Trophoblast cell (in vitro differentiated cells and primary cell): ENCODE data around the gene UBXN1.

ENCODE experiments used
- DNase-seq, 2 donors: peaks; one replicate each; pipeline ENCODE4 v3.0.0-alpha.2; 2016
- H2AFZ ChIP-seq: 2 replicates; pipeline ENCODE4 v1.6.1; 2013; ENCODE audit warnings: low read length, moderate library complexity, mild to moderate bottlenecking; ENCODE audit not compliant: insufficient read depth, poor library complexity
- H2AK5ac ChIP-seq: 2 replicates; pipeline ENCODE4 v1.6.1; 2013; ENCODE audit warnings: mild to moderate bottlenecking, low read length
- H2BK120ac ChIP-seq: 2 replicates; pipeline ENCODE4 v1.6.1; 2013; ENCODE audit warnings: low read length, mild to moderate bottlenecking, moderate library complexity; ENCODE audit not compliant: insufficient read depth, poor library complexity
- H2BK12ac ChIP-seq: 2 replicates; pipeline ENCODE4 v1.6.1; 2013; ENCODE audit warnings: mild to moderate bottlenecking, low read length, moderate library complexity
- H2BK5ac ChIP-seq: 2 replicates; pipeline ENCODE4 v1.6.1; 2013; ENCODE audit warnings: low read length, low read depth, moderate library complexity, mild to moderate bottlenecking; ENCODE audit not compliant: poor library complexity
- H3K14ac ChIP-seq: 2 replicates; pipeline ENCODE4 v1.6.1; 2013; ENCODE audit warnings: mild to moderate bottlenecking, low read length
- H3K18ac ChIP-seq: 2 replicates; pipeline ENCODE4 v1.6.1; 2013; ENCODE audit warnings: mild to moderate bottlenecking, low read length
- H3K23ac ChIP-seq: 2 replicates; pipeline ENCODE4 v1.6.1; 2013; ENCODE audit warnings: low read length
- H3K27ac ChIP-seq: 2 replicates; pipeline ENCODE4 v1.5.1; 2013; ENCODE audit warnings: low read depth, mild to moderate bottlenecking, inconsistent platforms, low read length, moderate library complexity
- H3K27me3 ChIP-seq: 2 replicates; pipeline ENCODE4 v1.6.1; 2013; ENCODE audit warnings: inconsistent platforms, mild to moderate bottlenecking, low read length, moderate library complexity; ENCODE audit not compliant: insufficient read depth
- H3K36me3 ChIP-seq, 2 experiments: 1 replicate in 1 of 2; 2 replicates in 1 of 2; pipeline ENCODE4 v1.6.1; 2013; ENCODE audit warnings: low read length in 2 of 2, mild to moderate bottlenecking in 2 of 2, moderate library complexity in 1 of 2; ENCODE audit not compliant: insufficient read depth in 2 of 2, control insufficient read depth in 1 of 2
- H3K4ac ChIP-seq: 2 replicates; pipeline ENCODE4 v1.6.1; 2013; ENCODE audit warnings: low read depth, mild to moderate bottlenecking, low read length, moderate library complexity
- H3K4me1 ChIP-seq, 2 experiments: 1 replicate in 1 of 2; 2 replicates in 1 of 2; pipeline ENCODE4 v1.6.1; 2013; ENCODE audit warnings: low read length in 2 of 2, mild to moderate bottlenecking in 2 of 2, moderate library complexity in 1 of 2; ENCODE audit not compliant: insufficient read depth in 2 of 2, control insufficient read depth in 1 of 2
- H3K4me2 ChIP-seq: 2 replicates; pipeline ENCODE4 v1.6.1; 2013; ENCODE audit warnings: inconsistent platforms, mild to moderate bottlenecking, low read length, moderate library complexity
- H3K4me3 ChIP-seq: 2 replicates; pipeline ENCODE4 v1.5.1; 2013; ENCODE audit warnings: mild to moderate bottlenecking, low read depth, low read length, inconsistent platforms
- H3K79me1 ChIP-seq: one replicate; pipeline ENCODE4 v1.6.1; 2013; ENCODE audit warnings: low read length
- H3K79me2 ChIP-seq: 2 replicates; pipeline ENCODE4 v1.6.1; 2013; ENCODE audit warnings: low read length, mild to moderate bottlenecking; ENCODE audit not compliant: control insufficient read depth, insufficient read depth, poor library complexity
- H3K9ac ChIP-seq: 2 replicates; pipeline ENCODE4 v1.6.1; 2013; ENCODE audit warnings: mild to moderate bottlenecking, low read length
- H3K9me3 ChIP-seq: 2 replicates; pipeline ENCODE4 v1.6.1; 2013; ENCODE audit warnings: low read depth, mild to moderate bottlenecking, control low read depth, inconsistent platforms, low read length; ENCODE audit not compliant: insufficient read depth
- H4K12ac ChIP-seq: 2 replicates; pipeline ENCODE4 v1.6.1; 2013; ENCODE audit warnings: low read depth, mild to moderate bottlenecking, low read length, moderate library complexity
- H4K8ac ChIP-seq: 2 replicates; pipeline ENCODE4 v1.6.1; 2013; ENCODE audit warnings: low read depth, mild to moderate bottlenecking, low read length, moderate library complexity
- H4K91ac ChIP-seq: one replicate; pipeline ENCODE4 v1.6.1; 2013; ENCODE audit warnings: low read depth, mild to moderate bottlenecking, low read length, moderate library complexity
- WGBS: extraction: QIAGEN DNeasy Blood & Tissue Kit; methylation state at CpG from one replicate; pipeline ENCODE4 v1.1.7; 2013; ENCODE audit warnings: missing lambda C conversion rate; ENCODE audit not compliant: insufficient read length, insufficient coverage; ENCODE audit errors: extremely low coverage; 5-methylcytosine and 5-hydroxymethylcytosine counted together

UBXN1 gene

DNA sequence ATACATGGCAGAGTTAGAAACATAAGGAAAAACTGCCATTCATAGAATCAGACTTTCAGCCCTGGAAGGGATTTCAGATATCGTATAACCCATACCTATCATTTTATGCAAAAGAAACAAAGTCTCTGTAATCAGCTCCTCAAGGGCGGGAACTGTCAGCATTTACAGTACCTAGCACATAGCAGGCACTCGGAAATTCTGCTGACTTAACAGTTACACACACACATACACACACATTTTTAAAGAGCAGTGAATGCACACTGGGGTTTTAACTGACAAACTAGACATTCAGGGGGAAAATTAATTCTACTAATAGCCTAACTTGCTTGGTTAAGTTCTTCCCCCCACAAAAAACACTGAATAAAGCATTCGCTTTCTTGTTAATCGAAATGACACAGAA is 37.3 kb upstream of the UBXN1 start:
- Histone ChIP-seq H4K12ac (no peak overlapping the region), H3K23ac (no peak overlapping the region), H3K79me2 (no peaks in the 10 kb centered on the region), H3K4me2 (no peak overlapping the region), H2AFZ (no peak overlapping the region), H3K9me3 (peaks cover 1% of the 10 kb centered on the region), H3K9ac (no peak overlapping the region), H2BK5ac (no peak overlapping the region), H3K14ac (no peak overlapping the region), H3K4me1 (no peaks in the 10 kb centered on the region), H4K8ac (no peak overlapping the region), H3K27me3 (no peaks in the 10 kb centered on the region), H4K91ac (no peak overlapping the region), H2AK5ac (no peak overlapping the region), H3K36me3 (peaks cover 46 to 72% of the 10 kb centered on the region in 2 experiments), H2BK12ac (no peak overlapping the region), H3K18ac (no peak overlapping the region), H3K4me3 (no peak overlapping the region), H3K27ac (no peak overlapping the region), H3K79me1 (no peaks in the 10 kb centered on the region), H3K4ac (no peak overlapping the region), H2BK120ac (no peak overlapping the region)
- DNase-seq = no peak
- WGBS = no CpG with 5 or more reads among the region's 5 CpGs

DNA sequence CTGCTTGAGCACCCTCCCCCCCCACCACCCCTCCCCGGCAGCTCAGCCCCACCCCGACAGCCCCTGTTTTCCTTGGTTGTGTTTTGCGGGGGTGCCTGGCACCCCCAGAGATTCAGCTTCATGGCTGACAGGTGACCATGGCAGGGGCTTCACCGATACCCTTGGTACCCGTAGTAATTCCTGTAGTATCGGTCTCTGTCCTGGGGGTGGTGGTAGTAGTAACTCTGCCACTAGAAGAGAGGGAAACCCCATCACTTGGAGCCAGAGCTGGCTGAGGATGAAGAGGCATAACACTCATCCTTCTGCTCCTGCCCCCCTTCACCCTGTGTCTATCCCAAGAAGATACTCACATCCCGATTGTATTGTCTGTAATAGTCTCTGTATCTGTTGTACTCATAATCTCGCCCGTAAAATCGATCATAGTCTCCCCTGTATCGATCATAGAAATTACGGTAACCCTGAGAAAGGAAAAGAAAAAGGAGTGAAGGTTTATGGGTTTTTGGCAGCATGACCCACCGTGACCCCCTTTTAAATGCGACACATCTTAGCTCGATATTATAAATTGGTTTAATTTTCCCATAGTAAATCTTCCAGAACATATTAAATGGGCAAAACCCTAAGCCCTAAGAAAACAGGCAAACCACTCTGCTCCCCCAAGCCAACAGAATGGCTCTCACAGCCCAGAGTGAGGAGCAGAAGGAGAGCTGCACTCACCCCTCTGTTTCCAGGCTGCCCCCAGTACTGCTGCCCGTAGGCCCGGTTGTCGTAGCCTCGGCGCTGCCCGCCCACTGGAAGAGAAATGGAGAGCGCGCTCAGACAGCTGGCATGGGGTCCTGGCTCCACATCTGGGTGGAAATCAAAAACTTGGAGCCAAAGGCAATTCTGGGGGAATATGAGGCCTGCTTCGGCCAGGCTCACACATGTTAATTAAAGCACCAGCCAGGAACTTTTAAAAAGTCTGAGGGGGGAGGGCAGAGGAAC is 36.6 kb upstream of the UBXN1 start:
- Histone ChIP-seq H3K9ac (no peak overlapping the region), H3K23ac (no peak overlapping the region), H2BK120ac (no peak overlapping the region), H3K36me3 (peaks cover 41 to 71% of the 10 kb centered on the region in 2 experiments), H2BK5ac (no peak overlapping the region), H2AK5ac (no peak overlapping the region), H4K91ac (no peak overlapping the region), H3K4ac (no peak overlapping the region), H3K18ac (no peak overlapping the region), H3K9me3 (peaks cover 1% of the 10 kb centered on the region), H4K8ac (no peak overlapping the region), H3K4me1 (no peaks in the 10 kb centered on the region), H3K14ac (no peak overlapping the region), H3K27ac (no peak overlapping the region), H3K79me2 (no peaks in the 10 kb centered on the region), H2BK12ac (no peak overlapping the region), H3K4me2 (no peak overlapping the region), H3K79me1 (no peaks in the 10 kb centered on the region), H2AFZ (no peak overlapping the region), H3K4me3 (no peak overlapping the region), H3K27me3 (no peaks in the 10 kb centered on the region), H4K12ac (no peak overlapping the region)
- DNase-seq = no peak
- WGBS = no CpG with 5 or more reads among the region's 24 CpGs

DNA sequence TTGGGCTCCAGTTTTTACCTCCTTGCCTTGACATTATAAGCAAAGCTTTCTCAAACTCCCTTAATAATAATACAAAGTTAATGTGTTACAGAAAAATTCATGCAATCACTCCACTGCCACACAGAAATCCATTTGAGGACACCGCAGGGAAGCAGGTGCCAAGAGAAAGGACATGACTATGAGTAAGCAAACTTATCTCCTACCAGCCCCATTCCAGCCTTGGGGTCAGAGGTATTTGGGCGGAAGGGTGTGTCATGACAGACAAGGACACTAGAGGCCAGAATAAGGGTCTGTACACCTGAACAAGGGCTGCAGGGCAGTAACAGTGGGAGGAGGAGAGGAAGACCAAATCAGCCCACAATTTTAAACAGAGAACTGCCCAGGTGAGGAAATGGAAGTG is 34.5 kb upstream of the UBXN1 start:
- Histone ChIP-seq H3K14ac (no peak overlapping the region), H3K18ac (no peak overlapping the region), H3K4me1 (peaks cover 7 to 11% of the 10 kb centered on the region in 2 experiments), H3K79me1 (peaks cover 15% of the 10 kb centered on the region), H2BK5ac (no peak overlapping the region), H2BK12ac (no peak overlapping the region), H3K4ac (no peak overlapping the region), H4K8ac (no peak overlapping the region), H4K91ac (no peak overlapping the region), H3K9ac (no peak overlapping the region), H3K27ac (no peak overlapping the region), H3K27me3 (no peaks in the 10 kb centered on the region), H3K9me3 (peaks cover 1% of the 10 kb centered on the region), H2AFZ (no peak overlapping the region), H3K4me2 (no peak overlapping the region), H2AK5ac (no peak overlapping the region), H2BK120ac (no peak overlapping the region), H4K12ac (no peak overlapping the region), H3K36me3 (peaks cover 26 to 54% of the 10 kb centered on the region in 2 experiments), H3K4me3 (no peak overlapping the region), H3K79me2 (peaks cover 8% of the 10 kb centered on the region), H3K23ac (no peak overlapping the region)
- peak; percentile 78 to 86 for DNase-seq
- no CpG with 5 or more reads among the region's 2 CpGs for WGBS

GRCh38 chr11:62712861-62713260 is 34.0 kb upstream of the UBXN1 start:
- Histone ChIP-seq H3K4me1 (peaks cover 11 to 15% of the 10 kb centered on the region in 2 experiments), H2BK5ac (no peak overlapping the region), H3K4me3 (no peak overlapping the region), H4K8ac (no peak overlapping the region), H3K79me1 (peaks cover 15% of the 10 kb centered on the region), H3K18ac (no peak overlapping the region), H3K27me3 (no peaks in the 10 kb centered on the region), H2BK120ac (no peak overlapping the region), H2AK5ac (no peak overlapping the region), H3K4me2 (no peak overlapping the region), H3K14ac (no peak overlapping the region), H4K91ac (no peak overlapping the region), H2AFZ (no peak overlapping the region), H3K36me3 (peaks cover 24 to 50% of the 10 kb centered on the region in 2 experiments), H3K79me2 (peaks cover 8% of the 10 kb centered on the region), H4K12ac (no peak overlapping the region), H3K4ac (no peak overlapping the region), H2BK12ac (no peak overlapping the region), H3K27ac (no peak overlapping the region), H3K9ac (no peak overlapping the region), H3K9me3 (peaks cover 1% of the 10 kb centered on the region), H3K23ac (no peak overlapping the region)
- WGBS = no CpG with 5 or more reads among the region's 3 CpGs
- no peak for DNase-seq
